Measurements from ENCODE around the gene SUPT16H. TPM values are rescaled to one million over a fixed set of nuclear protein-coding genes. Genes with fewer than 3 reads are reported as not detected.

The SUPT16H gene
- polyA plus RNA-seq, 1 experiment, result 31.2 TPM

DNA sequence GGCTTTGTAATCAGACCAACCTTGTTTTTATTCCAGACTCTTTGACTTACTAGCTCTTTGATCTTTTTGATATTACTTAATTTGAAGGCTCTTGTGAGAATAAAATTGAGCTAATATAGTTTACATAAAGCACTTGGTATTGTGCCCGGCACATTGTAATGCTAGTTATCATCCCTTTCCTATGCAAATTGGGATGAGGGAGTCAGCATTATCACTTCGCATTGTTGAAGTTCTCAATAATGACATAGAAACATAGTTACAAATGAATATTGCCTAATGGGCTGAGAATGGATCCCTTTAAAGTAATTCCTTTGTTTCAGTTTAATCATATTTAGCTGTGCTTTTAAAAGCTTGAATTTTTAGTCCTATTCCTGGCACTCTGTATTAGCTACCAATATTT is 36.6 kb downstream of the SUPT16H start:
- TF ChIP-seq, protein P1, sequence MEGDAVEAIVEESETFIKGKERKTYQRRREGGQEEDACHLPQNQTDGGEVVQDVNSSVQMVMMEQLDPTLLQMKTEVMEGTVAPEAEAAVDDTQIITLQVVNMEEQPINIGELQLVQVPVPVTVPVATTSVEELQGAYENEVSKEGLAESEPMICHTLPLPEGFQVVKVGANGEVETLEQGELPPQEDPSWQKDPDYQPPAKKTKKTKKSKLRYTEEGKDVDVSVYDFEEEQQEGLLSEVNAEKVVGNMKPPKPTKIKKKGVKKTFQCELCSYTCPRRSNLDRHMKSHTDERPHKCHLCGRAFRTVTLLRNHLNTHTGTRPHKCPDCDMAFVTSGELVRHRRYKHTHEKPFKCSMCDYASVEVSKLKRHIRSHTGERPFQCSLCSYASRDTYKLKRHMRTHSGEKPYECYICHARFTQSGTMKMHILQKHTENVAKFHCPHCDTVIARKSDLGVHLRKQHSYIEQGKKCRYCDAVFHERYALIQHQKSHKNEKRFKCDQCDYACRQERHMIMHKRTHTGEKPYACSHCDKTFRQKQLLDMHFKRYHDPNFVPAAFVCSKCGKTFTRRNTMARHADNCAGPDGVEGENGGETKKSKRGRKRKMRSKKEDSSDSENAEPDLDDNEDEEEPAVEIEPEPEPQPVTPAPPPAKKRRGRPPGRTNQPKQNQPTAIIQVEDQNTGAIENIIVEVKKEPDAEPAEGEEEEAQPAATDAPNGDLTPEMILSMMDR (IDR thresholded peaks at IDR 0.05; ENCODE audit: insufficient read depth, low read depth, low read length), result no peak
- ChIA-PET POLR2A (no interaction called here), CTCF (interaction anchor here (1.3 kb wide), 1 partner anchor 11 kb away, joined by 3 read pairs; no protein-coding TSS in a partner anchor)
- peaks cover under 1% of the 10 kb centered on the region; the same call in 1 of the 2 replicates for H3K36me3 ChIP-seq (ENCODE audit: control insufficient read depth, insufficient read depth, low read length)
- H3K27me3 ChIP-seq (ENCODE audit: control insufficient read depth, insufficient read depth, low read length), result no peaks in the 10 kb centered on the region
- no peak overlapping the region for H3K4me3 ChIP-seq (ENCODE audit: low read depth, low read length)
- no peak for DNase-seq (ENCODE audit: low read depth)

DNA sequence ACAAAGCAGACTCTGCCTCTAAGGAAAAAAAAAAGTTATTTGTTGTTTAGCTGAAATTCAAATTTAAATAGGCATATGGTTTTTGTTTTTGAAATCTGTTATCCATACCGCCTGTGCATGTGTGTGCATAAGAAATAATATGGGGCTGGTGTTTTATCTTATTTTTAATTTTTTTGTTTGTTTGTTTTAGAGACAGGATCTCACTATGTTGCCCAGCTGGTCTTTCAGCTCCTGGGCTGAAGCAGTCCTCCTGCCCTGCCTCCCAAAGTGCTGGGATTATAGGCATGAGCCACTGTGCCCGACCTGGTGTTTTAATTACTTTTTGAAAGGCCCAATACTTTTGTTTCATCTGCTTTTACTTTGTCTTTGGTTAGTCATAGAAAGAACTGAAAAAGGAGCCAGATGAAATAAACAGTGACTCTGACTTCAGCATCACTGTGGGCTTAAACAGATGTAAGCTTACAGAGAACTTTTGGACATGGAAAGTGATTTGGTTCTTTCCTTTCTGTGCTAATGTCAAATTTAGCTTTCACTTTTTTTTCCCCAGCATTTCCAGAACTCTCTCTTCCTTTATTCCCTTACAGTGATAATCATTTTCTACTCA is 37.2 kb downstream of the SUPT16H start:
- H3K27me3 ChIP-seq (ENCODE audit: control insufficient read depth, insufficient read depth, low read length), result no peaks in the 10 kb centered on the region
- ChIA-PET CTCF (interaction anchor here (1.3 kb wide), 1 partner anchor 10 kb away, joined by 3 read pairs; no protein-coding TSS in a partner anchor), POLR2A (no interaction called here)
- DNase-seq (ENCODE audit: low read depth), result peak; percentile 19
- no peaks in the 10 kb centered on the region for H3K36me3 ChIP-seq (ENCODE audit: control insufficient read depth, insufficient read depth, low read length)
- H3K4me3 ChIP-seq (ENCODE audit: low read depth, low read length), result no peak overlapping the region
- TF ChIP-seq, protein P1 (IDR thresholded peaks at IDR 0.05; ENCODE audit: insufficient read depth, low read depth, low read length), result no peak

DNA sequence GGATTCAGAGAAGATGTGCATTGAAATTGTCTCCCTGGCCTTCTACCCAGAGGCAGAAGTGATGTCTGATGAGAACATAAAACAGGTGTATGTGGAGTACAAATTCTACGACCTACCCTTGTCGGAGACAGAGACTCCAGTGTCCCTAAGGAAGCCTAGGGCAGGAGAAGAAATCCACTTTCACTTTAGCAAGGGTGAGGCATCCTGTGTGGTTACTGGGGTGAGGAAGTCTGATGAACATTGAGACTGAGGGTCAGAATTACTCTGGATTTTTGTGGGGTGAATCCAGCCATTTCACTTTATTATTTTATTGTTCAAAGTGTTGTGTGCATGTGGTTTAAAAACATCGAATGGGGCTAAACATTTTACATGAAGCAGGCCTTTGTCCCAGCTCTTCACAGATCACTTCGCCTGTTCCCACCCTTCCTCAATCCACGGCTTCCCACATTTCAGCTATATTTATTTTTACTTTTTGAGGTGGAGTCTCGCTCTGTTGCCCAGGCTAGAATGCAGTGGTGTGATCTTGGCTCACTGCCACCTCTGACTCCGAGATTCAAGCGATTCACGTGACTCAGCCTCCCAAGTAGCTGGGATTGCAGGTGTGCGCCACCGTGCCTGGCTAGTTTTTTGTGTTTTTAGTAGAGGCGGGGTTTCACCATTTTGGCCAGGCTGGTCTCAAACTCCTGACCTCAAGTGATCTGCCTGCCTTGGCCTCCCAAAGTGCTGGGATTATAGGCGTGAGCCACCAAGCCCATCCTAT is 40.6 kb downstream of the SUPT16H start:
- no peak for DNase-seq (ENCODE audit: low read depth)
- H3K27me3 ChIP-seq (ENCODE audit: control insufficient read depth, insufficient read depth, low read length), result no peaks in the 10 kb centered on the region
- no peak overlapping the region for H3K4me3 ChIP-seq (ENCODE audit: low read depth, low read length)
- TF ChIP-seq, protein P1 (IDR thresholded peaks at IDR 0.05; ENCODE audit: insufficient read depth, low read depth, low read length), result no peak
- H3K36me3 ChIP-seq (ENCODE audit: control insufficient read depth, insufficient read depth, low read length), result no peaks in the 10 kb centered on the region
- CTCF ChIA-PET, result no interaction called here
- POLR2A ChIA-PET, result no interaction called here

DNA sequence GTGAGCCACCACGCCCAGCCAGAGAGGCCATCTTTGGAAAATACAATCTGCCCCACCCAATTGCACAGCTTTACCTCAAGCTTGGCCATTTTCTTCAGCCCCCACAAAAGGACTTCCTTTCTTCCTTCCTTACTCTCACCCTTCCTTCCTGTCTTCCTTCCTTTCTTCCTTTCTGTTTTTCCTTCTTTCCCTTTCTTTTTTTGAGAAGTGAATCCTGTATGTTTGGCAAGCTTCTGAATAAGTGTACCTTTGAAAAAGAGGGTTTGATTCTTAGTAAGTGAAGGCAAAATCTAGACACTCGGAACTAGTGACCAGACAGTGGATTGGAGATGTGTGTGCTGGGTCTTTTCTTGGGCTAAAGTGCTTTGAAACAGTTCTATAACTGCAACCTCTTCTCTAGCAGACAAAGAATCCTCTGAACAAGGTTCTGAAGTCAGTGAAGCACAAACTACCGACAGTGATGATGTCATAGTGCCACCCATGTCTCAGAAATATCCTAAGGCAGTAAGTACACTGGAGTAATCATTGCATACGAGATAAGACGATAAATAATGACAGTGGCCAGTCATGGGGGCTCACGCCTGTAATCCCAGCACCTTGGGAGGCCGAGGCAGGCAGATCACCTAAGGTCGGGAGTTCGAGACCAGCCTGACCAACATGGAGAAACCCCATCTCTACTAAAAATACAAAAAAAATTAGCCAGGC is 49.5 kb downstream of the SUPT16H start:
- CTCF ChIA-PET, result no interaction called here
- no peak overlapping the region for H3K4me3 ChIP-seq (ENCODE audit: low read depth, low read length)
- no peaks in the 10 kb centered on the region for H3K36me3 ChIP-seq (ENCODE audit: control insufficient read depth, insufficient read depth, low read length)
- peaks cover 7% of the 10 kb centered on the region for H3K27me3 ChIP-seq (ENCODE audit: control insufficient read depth, insufficient read depth, low read length)
- DNase-seq (ENCODE audit: low read depth), result no peak
- POLR2A ChIA-PET, result no interaction called here
- TF ChIP-seq, protein P1 (IDR thresholded peaks at IDR 0.05; ENCODE audit: insufficient read depth, low read depth, low read length), result no peak

DNA sequence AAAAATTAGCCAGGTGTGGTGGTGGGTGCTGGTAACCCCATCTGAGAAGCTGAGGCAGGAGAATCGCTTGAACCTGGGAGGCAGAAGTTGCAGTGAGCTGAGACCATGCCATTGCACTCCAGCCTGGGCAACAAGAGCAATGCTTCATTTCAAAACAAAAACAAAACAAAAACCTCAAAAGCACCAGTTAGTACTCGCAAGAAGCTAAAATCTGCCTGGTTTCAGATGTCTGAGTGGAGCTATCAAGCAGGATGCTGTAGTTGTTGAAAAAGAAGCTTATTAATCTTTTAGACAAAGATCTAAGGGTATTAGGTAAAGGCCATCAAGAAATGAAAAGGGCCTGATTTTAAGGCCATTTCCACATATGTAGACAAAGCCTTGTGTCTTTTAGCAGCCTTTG is 50.9 kb downstream of the SUPT16H start:
- TF ChIP-seq, protein P1 (IDR thresholded peaks at IDR 0.05; ENCODE audit: insufficient read depth, low read depth, low read length), result no peak
- DNase-seq (ENCODE audit: low read depth), result no peak
- ChIA-PET CTCF (interaction anchor here (0.8 kb wide), 2 partner anchors 8 to 189 kb away, joined by 3 read pairs; no protein-coding TSS in a partner anchor), POLR2A (no interaction called here)
- Histone ChIP-seq H3K36me3 (ENCODE audit: control insufficient read depth, insufficient read depth, low read length) (no peaks in the 10 kb centered on the region), H3K4me3 (ENCODE audit: low read depth, low read length) (no peak overlapping the region), H3K27me3 (ENCODE audit: control insufficient read depth, insufficient read depth, low read length) (peaks cover 7% of the 10 kb centered on the region)

All from BJ (cell line).